ENCODE results near the gene FBXW5. TPM values are rescaled to one million over a fixed set of nuclear protein-coding genes. Genes with fewer than 3 reads are reported as not detected.

The FBXW5 gene
- total RNA-seq, 2 experiments from 2014 or later, result 63.3 to 89.6 TPM

DNA sequence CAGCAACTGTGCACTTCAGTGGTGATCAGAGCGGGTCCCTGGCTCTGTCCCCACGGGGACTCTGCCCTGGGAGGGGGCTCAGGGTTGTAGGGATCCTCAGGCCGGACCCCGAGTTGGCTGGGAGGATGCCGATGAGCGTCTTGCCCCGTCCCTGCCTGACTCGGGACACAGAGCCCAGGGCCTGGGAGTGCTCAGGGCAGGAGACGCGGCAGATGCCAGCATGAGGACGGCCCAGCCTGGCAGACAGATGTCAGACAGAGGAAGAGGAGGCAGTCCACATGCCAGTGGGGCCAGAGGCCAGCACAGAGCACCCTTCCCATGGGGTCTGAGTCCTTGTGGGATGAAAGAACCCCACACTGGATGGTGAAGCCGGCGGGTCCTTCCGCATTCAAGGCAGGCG lies 18.8 kb upstream of the FBXW5 start:
- intact Hi-C loops (cut with micrococcal nuclease; ENCODE audit: unreplicated experiment), result no loop called here
- no peak for DNase-seq (ENCODE audit: low spot score)
- Histone ChIP-seq H3K4me2 (ENCODE audit: low read length) (no peak overlapping the region), H3K79me2 (ENCODE audit: insufficient read depth, low read depth, low read length) (no peaks in the 10 kb centered on the region), H3K9me2 (ENCODE audit: insufficient read depth, low read length) (no peaks in the 10 kb centered on the region), H3K9me3 (ENCODE audit: low read length) (no peaks in the 10 kb centered on the region), H3K4me3 (ENCODE audit: low read depth, low read length, poor library complexity, severe bottlenecking) (no peak overlapping the region), H3K36me3 (ENCODE audit: insufficient read depth, low read length) (no peaks in the 10 kb centered on the region), H3K4me1 (ENCODE audit: insufficient read depth, low read length, poor library complexity, severe bottlenecking) (peaks cover 8% of the 10 kb centered on the region), H3K27ac (ENCODE audit: low read depth, low read length, poor library complexity, severe bottlenecking) (no peak overlapping the region), H4K20me1 (ENCODE audit: insufficient read depth, low read length) (no peaks in the 10 kb centered on the region), H2AFZ (ENCODE audit: low read length) (no peak overlapping the region)
- POLR2A ChIA-PET, result no interaction called here
- CTCF ChIA-PET (ENCODE audit: unreplicated experiment), result no interaction called here
- no peak for TF ChIP-seq EZH2phosphoT487 (IDR thresholded peaks at IDR 0.05; ENCODE audit: borderline replicate concordance, low read depth, low read length)
- no peak for TF ChIP-seq CTCF (conservative IDR thresholded peaks at IDR 0.05; ENCODE audit: low read length)
- BruUV-seq (replicated peaks), result no TSS peak

- DNase-seq (ENCODE audit: low spot score), result no peak
- BruUV-seq (replicated peaks), result no TSS peak
- H3K4me2 ChIP-seq (ENCODE audit: low read length), result no peak overlapping the region
- H4K20me1 ChIP-seq (ENCODE audit: insufficient read depth, low read length), result no peaks in the 10 kb centered on the region
- TF ChIP-seq EZH2phosphoT487 (IDR thresholded peaks at IDR 0.05; ENCODE audit: borderline replicate concordance, low read depth, low read length) (no peak), CTCF (conservative IDR thresholded peaks at IDR 0.05; ENCODE audit: low read length) (no peak)
- H2AFZ ChIP-seq (ENCODE audit: low read length), result no peak overlapping the region
- H3K79me2 ChIP-seq (ENCODE audit: insufficient read depth, low read depth, low read length), result no peaks in the 10 kb centered on the region
- no peak overlapping the region for H3K4me3 ChIP-seq (ENCODE audit: low read depth, low read length, poor library complexity, severe bottlenecking)
- H3K27ac ChIP-seq (ENCODE audit: low read depth, low read length, poor library complexity, severe bottlenecking), result no peak overlapping the region
- ChIA-PET POLR2A (interaction anchor here (0.6 kb wide), 1 partner anchor 90 kb away, joined by 3 read pairs; no protein-coding TSS in a partner anchor), CTCF (ENCODE audit: unreplicated experiment) (no interaction called here)
- H3K9me3 ChIP-seq (ENCODE audit: low read length), result no peaks in the 10 kb centered on the region
- H3K36me3 ChIP-seq (ENCODE audit: insufficient read depth, low read length), result no peaks in the 10 kb centered on the region
- intact Hi-C loops (cut with micrococcal nuclease; ENCODE audit: unreplicated experiment), result no loop called here
- H3K9me2 ChIP-seq (ENCODE audit: insufficient read depth, low read length), result no peaks in the 10 kb centered on the region
- H3K4me1 ChIP-seq (ENCODE audit: insufficient read depth, low read length, poor library complexity, severe bottlenecking), result peaks cover 8% of the 10 kb centered on the region
Observed at GRCh38 chr9:136962701-136963248, 18.2 kb upstream of the FBXW5 start.

DNA sequence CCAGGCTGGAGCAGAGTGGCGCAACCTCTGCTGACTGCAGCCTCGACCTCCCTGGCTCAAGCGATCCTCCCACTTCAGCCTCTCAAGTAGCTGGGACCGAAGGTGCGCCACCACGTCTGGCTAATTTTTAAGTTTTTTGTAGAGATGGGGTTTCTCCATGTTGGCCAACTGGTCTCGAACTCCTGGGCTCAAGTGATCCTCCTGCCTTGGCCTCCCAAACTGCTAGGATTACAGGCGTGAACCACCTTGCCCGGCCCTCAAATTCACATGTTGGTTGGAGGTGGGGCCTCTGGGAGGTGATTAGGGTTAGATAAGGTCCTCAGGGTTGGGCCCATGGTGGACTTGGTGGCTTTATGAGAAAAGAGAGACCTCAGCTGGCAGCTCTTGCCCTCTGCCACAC lies 17.6 kb upstream of the FBXW5 start:
- BruUV-seq (replicated peaks), result no TSS peak
- H3K9me2 ChIP-seq (ENCODE audit: insufficient read depth, low read length), result no peaks in the 10 kb centered on the region
- H3K4me1 ChIP-seq (ENCODE audit: insufficient read depth, low read length, poor library complexity, severe bottlenecking), result peaks cover 8% of the 10 kb centered on the region
- TF ChIP-seq CTCF (conservative IDR thresholded peaks at IDR 0.05; ENCODE audit: low read length), result no peak
- TF ChIP-seq EZH2phosphoT487 (IDR thresholded peaks at IDR 0.05; ENCODE audit: borderline replicate concordance, low read depth, low read length), result no peak
- H3K4me3 ChIP-seq (ENCODE audit: low read depth, low read length, poor library complexity, severe bottlenecking), result no peak overlapping the region
- H3K4me2 ChIP-seq (ENCODE audit: low read length), result no peak overlapping the region
- POLR2A ChIA-PET, result interaction anchor here (0.6 kb wide), 1 partner anchor 90 kb away, joined by 3 read pairs; no protein-coding TSS in a partner anchor
- no peak for DNase-seq (ENCODE audit: low spot score)
- CTCF ChIA-PET (ENCODE audit: unreplicated experiment), result no interaction called here
- no peak overlapping the region for H2AFZ ChIP-seq (ENCODE audit: low read length)
- H3K79me2 ChIP-seq (ENCODE audit: insufficient read depth, low read depth, low read length), result no peaks in the 10 kb centered on the region
- H3K9me3 ChIP-seq (ENCODE audit: low read length), result no peaks in the 10 kb centered on the region
- H3K27ac ChIP-seq (ENCODE audit: low read depth, low read length, poor library complexity, severe bottlenecking), result no peak overlapping the region
- no peaks in the 10 kb centered on the region for H4K20me1 ChIP-seq (ENCODE audit: insufficient read depth, low read length)
- no peaks in the 10 kb centered on the region for H3K36me3 ChIP-seq (ENCODE audit: insufficient read depth, low read length)
- intact Hi-C loops (cut with micrococcal nuclease; ENCODE audit: unreplicated experiment), result no loop called here
